OCI-LY7 (cell line): ENCODE data around the gene SNX17.

Source experiments
- EZH2phosphoT487 ChIP-seq: fragments of 200-600 bp; sonication (generic); IDR thresholded peaks from 2 replicates; pipeline ENCODE4 v1.6.1; 2018; ENCODE audit warnings: low read depth, borderline replicate concordance, mild to moderate bottlenecking, mixed run types, antibody characterized with exemption, low read length, moderate library complexity, mixed read lengths
- TF ChIP-seq, protein P1 (sequence below): fragments of 200-600 bp; sonication (generic); conservative IDR thresholded peaks from 2 replicates; pipeline ENCODE4 v1.5.1; 2014; ENCODE audit warnings: mild to moderate bottlenecking, antibody characterized with exemption, low read length, moderate library complexity, mixed read lengths

DNA sequence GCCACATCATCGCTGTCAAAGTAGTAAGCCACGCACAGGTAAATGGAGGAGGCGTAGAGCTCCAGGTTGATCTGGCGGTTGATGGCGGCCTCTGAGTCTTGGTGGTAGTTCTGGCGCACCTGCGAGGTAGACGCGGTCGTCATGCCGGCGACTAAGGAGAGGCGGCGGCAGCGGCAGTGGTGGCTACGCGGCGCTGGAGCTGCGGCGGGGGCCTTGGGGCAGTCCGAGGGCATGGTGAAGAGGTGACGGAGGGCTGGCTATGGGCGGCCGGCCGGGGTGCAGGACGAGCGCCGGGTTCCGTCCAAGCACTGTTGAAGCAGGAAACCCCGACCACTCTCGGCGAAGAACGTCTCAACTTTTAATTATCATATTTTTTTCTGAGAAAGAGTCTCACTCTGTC is 22.8 kb downstream of the SNX17 start:
- TF ChIP-seq, protein P1, sequence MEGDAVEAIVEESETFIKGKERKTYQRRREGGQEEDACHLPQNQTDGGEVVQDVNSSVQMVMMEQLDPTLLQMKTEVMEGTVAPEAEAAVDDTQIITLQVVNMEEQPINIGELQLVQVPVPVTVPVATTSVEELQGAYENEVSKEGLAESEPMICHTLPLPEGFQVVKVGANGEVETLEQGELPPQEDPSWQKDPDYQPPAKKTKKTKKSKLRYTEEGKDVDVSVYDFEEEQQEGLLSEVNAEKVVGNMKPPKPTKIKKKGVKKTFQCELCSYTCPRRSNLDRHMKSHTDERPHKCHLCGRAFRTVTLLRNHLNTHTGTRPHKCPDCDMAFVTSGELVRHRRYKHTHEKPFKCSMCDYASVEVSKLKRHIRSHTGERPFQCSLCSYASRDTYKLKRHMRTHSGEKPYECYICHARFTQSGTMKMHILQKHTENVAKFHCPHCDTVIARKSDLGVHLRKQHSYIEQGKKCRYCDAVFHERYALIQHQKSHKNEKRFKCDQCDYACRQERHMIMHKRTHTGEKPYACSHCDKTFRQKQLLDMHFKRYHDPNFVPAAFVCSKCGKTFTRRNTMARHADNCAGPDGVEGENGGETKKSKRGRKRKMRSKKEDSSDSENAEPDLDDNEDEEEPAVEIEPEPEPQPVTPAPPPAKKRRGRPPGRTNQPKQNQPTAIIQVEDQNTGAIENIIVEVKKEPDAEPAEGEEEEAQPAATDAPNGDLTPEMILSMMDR, result no peak
- no peak for TF ChIP-seq EZH2phosphoT487
